Transverse colon (tissue), 3 donors: Measurements from ENCODE around the gene PBOV1.

ENCODE experiments used
- EP300 ChIP-seq: sonication (generic); formaldehyde crosslinking; IDR thresholded peaks from one replicate; pipeline ENCODE4 v1.6.1; 2017; ENCODE audit warnings: antibody characterized with exemption, low read depth
- POLR2A ChIP-seq: fragments of 450-650 bp; IDR thresholded peaks from one replicate; pipeline ENCODE4 v1.6.1; 2016; ENCODE audit warnings: antibody characterized with exemption, mild to moderate bottlenecking, moderate library complexity
- TF ChIP-seq, protein P1 (sequence below), 5 experiments: fragments of 200-600 bp in 3 of 5; fragments of 450-650 bp in 2 of 5; sonication (generic) in 3 of 5; IDR thresholded peaks; 1 replicate in 2 of 5; 2 replicates in 3 of 5; pipeline ENCODE4 v1.5.1; 2016 to 2017; ENCODE audit warnings: antibody characterized with exemption in 5 of 5, inconsistent platforms in 3 of 5, mild to moderate bottlenecking in 2 of 5, moderate library complexity in 1 of 5

- TF ChIP-seq POLR2A = no peak
- TF ChIP-seq, protein P1, sequence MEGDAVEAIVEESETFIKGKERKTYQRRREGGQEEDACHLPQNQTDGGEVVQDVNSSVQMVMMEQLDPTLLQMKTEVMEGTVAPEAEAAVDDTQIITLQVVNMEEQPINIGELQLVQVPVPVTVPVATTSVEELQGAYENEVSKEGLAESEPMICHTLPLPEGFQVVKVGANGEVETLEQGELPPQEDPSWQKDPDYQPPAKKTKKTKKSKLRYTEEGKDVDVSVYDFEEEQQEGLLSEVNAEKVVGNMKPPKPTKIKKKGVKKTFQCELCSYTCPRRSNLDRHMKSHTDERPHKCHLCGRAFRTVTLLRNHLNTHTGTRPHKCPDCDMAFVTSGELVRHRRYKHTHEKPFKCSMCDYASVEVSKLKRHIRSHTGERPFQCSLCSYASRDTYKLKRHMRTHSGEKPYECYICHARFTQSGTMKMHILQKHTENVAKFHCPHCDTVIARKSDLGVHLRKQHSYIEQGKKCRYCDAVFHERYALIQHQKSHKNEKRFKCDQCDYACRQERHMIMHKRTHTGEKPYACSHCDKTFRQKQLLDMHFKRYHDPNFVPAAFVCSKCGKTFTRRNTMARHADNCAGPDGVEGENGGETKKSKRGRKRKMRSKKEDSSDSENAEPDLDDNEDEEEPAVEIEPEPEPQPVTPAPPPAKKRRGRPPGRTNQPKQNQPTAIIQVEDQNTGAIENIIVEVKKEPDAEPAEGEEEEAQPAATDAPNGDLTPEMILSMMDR (IDR thresholded peaks at IDR 0.05) = no peak
- TF ChIP-seq EP300 = no peak
Measured at GRCh38 chr6:138175596-138175995, 42.7 kb downstream of the PBOV1 start.
